ENCODE data around the gene IFT27. TPM values are rescaled to one million over a fixed set of nuclear protein-coding genes. Genes with fewer than 3 reads are reported as not detected.
"Not testable (repeated sequence)": the region's sequence is repeated elsewhere in the genome, so short reads cannot be mapped to it uniquely, and the experiment has no call there.

IFT27 gene
- total RNA-seq, 1 experiment from 2014 or later: 18.9 TPM

DNA sequence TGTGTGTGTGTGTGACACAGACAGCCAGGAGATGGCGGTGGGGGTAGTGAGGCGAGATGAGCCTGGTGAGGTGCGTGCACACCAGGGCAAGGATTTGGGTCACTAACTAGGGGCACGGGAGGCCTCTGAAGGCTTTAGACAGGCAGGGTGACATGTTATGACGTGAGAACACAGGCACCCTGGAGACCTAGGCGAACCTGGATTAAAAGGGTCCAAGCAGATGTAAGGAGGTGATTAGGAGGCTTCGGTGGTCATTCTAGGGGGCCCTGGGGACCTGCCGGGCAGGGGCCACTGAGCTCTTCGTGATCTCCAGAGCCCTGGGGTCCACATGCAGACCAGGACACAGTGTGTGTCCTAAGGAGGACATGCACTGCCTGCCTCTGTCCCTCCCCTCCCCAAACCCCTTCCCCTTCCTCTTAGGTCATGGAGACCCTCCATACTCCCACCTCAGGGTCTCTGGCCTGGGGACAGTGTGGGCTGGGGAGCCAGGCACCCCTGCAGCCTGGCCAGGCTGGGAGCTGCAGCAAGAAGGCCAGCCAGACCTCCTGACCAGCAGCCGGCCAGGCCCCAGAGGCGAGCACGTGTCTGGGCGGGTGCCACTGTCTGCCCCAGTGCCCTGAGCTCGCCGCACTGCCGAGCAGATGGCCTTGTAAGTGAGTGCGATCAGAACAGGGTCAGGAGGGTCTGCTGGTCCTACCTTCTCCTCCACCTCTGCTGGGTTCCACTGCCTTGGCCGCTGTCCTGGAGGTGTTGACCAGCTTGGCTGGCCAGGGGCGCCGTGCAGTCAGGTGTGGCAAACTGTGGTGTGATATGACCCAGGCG is 32.1 kb downstream of the IFT27 start:
- no peak for DNase-seq (ENCODE audit: low read depth)

DNA sequence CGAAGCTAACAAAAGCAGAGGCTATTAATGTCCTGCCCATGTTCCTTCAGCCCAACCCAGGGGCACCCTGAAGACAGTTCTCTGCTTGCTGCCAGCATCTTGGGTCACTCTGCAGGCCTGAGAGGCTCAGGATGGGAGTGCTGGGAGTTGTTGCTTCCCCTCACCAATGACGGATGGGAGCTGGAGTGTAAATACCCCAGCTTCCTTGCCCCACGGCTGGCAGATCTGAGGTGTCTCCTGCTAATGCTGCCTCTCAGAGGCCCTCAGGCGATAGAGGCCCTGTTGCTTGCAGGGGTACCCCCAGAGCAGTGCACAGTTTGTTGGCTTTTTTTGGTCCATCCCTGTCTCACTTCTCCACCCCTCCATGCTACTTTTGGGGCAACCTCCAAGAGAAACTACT is 32.9 kb downstream of the IFT27 start:
- no peak for DNase-seq (ENCODE audit: low read depth)

DNA sequence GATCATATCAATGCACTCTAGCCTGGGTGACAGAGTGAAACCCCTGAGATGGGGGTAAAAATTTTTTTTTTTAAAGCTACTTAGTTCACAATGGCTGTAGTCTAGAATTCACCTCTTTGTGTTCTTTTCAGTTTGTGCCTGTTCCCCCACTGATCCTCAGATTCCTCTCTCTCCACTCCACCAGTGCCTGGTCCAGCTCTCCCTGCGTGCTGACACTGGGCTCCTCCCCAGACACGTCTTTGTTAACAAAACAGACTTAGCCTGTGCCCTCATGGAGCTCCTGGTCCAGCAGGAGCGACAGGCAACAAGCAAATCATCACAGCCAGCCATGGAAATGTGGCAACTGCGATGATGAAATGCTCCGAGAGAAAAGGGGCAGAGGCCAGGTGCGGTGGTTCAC is 34.0 kb downstream of the IFT27 start:
- no peak for DNase-seq (ENCODE audit: low read depth)

DNA sequence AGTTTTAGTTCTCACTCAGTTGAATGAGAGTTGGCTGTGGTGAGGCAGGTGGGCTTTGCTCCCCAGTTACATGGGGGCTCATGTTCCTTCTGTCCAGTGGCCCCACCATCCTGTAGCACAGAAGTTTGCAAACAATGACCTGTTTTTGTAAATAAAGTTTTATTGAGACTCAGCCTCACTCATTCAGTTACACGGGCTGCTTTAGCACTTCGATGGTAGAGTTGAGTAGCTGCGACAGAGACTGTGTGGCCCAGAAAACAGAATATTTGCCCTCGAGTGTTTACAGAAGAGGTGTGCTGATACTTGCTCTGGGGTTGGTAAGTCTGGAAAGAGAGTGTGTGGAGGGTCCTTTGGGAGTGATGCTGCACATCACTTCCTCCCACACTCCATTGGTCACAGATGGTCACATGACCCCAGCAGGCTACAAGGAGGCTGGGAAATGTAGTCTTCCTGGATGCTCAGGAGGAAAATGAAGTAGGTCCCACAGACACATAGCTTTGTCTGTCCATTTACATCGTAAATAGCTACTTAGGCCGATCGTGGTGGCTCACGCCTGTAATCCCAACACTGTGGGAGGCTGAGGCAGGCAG is 34.6 kb downstream of the IFT27 start:
- DNase-seq (ENCODE audit: low read depth): peak; percentile 54

DNA sequence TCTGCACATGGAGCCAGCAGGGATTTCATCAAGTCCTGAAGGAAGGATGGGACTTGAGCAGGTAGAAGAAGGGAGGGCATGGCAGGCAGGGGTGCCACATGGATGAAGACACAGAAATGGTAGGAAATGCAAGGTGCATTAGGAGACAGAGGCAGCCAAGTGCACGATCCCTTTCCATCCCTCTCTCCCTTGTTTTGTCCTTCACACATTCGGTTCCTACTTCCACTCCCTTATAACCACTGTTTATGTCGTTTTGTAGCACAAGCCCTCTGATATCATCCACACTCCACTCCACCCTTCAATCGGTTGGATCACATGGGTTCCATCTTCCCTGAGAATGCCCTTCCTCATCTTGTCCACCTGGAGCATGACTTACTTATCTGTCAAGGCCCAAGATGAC is 35.2 kb downstream of the IFT27 start:
- DNase-seq (ENCODE audit: low read depth): no peak

DNA sequence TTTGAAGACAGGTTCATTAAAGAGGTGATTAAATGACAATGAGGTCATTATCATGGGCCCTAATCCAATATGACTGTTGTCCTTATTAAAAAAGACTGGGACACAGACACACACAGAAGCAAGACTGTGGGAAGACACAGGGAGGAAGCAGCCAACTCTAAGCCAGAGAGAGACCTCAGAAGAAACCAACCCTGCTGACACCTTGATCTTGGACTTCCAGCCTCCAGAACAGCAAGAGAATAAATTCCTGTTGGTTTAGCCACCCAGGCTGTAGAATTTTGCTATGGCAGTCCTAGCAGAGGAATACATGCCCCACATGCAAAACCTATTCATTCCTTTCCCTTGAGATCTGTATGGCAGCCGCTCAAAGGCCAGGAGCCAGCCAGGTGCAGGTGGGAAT is 36.7 kb downstream of the IFT27 start:
- no peak for DNase-seq (ENCODE audit: low read depth)

DNA sequence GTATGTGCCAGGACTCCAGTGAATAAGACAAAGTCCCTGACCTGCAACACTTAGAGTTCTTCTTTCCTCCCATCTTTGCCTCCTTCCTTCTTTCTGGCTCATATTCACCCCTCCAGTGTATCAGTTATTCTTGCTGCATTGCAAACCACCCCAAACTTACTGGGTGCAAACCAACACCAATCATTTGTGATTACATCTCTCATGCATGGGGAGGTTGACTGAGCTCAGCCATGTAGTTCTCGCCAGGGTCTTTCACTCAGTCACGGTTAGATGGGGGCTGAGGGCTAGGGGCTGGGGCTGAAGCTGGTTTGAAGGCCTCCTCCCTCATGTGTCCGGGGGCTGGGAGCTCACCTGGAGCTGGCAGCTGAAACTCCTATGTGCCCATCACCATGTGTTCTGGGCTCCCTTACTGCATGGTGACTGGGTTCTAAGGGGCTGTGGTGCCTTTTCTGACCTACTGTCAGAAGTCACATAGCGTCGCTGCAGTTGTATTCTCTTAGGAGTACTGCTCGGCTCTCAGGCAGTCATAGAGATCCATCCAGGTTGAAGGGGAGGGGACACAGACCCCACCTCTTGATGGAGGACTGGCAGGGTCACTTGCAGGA is 37.4 kb downstream of the IFT27 start:
- DNase-seq (ENCODE audit: low read depth): no peak

DNA sequence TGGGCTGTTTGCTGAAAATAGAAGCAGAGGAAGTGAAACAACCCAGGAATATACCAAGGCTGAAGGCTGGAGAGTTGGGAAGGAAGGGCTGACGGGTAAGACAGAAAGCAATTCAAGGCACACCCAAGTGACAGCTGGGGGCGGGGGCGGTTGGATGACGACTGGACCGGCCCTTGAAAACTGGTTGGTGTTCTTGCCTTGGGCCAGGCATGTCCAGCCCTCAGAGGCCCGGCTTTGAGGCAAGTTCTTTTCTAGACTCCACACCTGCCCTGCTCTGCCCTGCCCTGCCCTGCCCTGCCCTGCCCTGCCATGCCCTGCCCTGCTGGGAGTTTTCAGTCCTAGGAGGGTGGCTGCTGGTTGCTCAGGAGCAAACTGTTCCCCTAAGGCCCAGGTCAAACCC is 38.1 kb downstream of the IFT27 start:
- no peak for DNase-seq (ENCODE audit: low read depth)

DNA sequence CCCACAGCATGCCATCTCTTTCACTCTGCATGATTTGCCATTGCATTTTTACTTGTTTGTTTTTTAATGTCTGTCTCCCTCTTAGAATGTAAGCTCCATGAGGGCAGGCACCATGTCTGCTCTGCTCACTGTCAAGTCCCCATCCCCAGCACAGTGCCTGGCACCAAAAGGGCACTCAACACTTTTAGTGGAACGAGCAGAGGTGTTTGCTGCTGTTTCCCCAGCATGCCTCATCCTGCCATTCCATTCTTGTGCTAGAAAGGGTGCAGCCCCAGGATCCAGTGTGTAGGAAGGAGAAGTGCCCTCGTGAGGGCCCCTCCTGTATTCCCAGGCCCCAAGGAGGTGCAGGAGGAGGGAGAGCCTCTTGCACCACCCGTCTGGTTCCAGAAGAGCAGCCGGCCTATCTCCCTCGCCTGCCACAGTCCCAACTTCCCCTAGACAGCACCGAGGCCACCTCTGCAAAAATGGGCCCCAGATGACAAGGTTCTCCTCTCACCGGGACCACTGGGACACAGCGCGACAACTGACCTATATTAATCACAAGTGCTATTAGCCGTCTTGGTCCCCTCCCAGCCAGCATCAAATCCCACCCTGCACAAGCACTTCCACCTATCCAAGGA is 39.1 kb downstream of the IFT27 start:
- no peak for DNase-seq (ENCODE audit: low read depth)

DNA sequence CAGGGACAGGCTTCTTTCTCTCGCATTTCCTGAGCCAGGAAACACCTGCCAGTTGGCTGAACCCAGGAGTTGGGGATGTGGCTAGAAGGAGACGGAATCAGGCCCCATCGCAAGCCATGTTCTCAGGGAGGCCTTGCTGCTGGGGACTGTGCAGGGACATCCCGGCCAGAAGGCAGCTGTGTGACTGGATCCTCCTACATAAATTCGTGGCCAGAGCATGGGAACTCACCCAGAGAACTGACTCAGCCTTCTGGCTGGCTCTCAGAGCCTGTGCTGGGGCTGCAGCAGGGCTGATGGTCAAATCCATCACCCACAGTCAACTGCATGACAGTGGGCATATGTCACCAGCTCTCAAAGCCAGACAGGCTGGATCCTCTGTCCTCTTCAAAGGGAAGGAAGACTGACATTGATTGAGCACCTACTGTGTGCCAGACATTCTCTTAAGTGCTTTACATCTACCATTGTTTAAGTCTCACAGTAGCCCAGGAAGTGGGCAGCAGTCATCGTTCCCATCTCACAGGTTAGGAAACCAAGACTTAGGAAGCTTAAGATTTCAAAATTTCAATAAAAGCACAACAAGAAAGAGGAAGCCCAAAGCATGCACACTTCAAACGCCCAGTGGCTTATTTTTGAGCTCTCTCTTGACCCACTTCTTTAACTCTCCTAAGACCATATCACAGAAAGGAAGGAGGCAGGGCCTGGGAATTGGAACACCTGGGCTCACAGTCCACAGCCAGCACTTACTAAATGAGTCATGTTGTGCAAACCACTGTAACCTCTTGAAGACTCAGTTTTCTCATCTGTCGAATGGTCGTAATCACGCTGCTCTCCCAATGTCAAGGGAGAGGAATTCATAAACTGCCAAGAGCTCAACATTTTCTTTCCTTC is 41.5 kb downstream of the IFT27 start:
- peak; percentile 49 for DNase-seq (ENCODE audit: low read depth)

DNA sequence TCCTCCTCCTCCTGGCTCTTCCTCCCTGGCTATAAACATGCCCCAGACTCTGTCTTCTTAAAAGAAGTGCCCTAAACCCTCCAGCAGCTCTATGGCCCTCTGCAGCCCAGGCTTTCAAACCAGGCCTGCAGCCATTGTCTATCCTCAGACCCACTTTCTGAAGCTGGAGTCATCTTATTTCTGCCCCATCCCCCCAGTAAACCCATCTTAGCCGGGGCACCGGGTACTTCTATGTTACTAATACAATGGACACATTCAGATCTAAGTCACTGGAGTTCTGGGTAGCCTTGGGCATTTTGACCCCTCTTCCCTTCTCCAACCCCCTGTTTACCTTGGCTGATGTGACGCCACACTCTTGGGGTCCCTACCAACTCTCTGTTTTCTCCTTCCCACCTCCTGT is 42.6 kb downstream of the IFT27 start:
- no peak for DNase-seq (ENCODE audit: low read depth)

DNA sequence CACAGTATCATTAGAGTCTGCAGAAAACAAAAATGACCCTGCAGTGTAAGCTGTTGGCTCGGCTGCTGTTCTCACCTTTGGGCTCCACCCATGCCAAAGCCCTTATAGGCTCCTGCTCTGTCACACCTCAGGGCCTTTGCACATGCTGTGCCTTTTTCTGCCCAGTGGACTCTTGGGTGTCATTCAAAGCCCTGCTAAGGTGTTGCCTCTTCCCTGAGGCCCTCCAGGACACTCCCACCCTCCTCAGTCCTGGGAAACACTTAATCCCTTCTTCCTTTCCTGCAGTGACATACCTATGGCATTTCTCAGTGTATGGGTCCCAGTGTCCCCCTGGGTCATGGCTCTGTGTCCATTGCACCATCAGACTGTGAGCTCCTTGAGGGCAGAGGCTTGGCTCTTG is 43.3 kb downstream of the IFT27 start:
- no peak for DNase-seq (ENCODE audit: low read depth)

DNA sequence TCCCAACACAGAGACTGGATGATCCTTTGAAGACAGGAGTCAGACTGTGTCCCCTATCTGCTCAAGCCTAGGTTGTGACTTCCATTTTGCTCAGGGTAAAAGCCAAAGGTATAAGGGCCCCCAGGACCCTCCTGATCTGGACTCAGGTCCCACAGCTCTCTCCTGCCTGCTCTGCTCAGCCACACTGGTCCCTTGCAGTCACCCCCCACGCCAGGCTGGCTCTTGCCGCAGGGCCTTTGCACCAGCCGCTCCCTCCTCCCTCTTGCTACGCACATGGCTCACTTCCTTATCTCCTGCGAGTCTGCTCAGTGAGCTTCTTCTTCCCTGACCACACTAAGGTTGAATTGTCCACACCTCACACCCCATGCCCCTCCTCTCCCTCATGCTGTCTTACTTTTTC is 44.0 kb downstream of the IFT27 start:
- DNase-seq (ENCODE audit: low read depth): no peak

DNA sequence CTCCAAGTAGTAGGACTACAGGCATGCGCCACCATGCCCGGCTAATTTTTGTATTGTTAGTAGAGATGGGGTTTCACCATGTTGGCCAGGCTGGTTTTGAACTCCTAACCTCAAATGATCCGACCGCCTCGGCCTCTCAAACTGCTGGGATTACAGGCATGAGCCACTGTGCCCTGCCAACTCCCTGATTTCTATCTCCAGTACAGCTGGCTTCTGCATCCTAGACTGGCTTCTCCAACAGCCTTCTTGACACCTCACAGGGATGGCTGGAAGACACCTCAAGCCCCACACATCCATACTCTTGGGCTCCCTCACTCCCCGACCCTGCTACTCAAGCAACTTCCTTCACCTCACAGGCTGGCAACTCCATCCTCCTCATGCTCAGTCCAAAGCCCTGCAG is 44.6 kb downstream of the IFT27 start:
- not testable (repeated sequence) for DNase-seq (ENCODE audit: low read depth)

DNA sequence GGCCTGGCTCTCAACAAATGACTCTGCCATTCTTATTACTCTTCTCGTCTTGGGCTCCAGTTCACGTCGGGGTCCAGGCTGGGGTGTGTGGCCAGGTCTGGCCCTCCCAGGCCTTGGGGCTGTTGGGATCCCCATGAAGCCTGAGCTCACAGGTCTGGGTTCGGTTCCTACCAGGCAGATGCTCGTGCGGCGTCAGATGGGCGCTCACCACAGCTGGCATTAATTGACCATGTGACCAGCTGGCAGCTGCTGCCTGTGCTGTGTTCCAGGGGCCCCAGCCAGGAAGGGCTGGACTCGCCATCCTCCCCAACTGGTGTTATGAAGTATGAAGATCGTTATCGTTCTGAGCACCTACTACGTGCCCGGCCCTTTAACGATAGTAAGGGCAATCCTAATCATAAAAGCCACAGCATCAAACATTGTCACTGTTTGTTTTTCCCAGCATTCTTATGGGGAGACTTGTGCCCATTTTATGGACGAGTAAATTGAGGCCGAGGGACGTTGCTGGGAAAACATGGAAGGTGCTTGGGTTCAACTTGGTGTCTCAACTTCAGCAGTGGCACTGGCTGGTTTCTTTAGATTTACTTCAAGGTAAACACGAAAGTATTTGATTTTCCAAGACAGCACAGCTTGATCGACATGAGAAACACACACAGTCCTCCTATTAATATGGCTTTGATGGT is 45.6 kb downstream of the IFT27 start:
- no peak for DNase-seq (ENCODE audit: low read depth)

DNA sequence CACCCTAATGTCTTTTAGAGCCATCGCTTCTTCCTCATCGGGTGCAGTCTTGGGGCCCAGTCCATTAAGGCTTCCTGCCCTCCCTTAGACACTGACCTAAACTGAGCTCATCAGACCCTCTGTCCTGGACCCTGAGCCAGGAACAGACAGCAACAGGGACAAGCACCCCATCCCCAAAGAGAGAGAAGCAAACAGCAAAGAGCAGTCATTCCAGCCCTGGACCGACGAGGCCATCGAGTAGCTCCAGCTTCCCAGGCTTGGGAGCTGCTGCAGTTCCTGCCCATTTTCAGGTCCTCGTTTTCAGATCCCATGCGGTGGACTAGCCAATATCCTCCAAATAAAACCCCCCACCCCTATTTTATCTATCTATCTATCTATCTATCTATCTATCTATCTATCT is 46.6 kb downstream of the IFT27 start:
- DNase-seq (ENCODE audit: low read depth): no peak

DNA sequence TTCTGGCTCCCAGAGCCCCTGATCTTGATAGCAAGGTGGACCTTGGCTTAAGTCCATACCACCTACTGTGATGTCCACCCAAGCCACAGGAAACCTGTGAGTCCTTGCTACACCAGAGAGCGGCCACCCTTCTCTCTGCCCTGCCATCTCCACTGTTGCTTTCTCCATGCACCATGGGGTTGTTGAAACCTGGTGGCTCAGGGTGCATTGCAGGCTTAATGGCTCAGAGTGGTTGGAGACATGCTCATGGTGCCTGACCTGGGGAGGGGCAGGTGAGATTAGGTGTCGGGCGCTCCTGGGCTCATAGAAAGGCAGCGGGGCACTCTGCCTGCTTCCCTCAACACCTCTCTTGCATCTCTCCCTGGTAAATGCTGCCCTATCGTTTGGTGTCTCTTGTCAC is 47.4 kb downstream of the IFT27 start:
- no peak for DNase-seq (ENCODE audit: low read depth)

DNA sequence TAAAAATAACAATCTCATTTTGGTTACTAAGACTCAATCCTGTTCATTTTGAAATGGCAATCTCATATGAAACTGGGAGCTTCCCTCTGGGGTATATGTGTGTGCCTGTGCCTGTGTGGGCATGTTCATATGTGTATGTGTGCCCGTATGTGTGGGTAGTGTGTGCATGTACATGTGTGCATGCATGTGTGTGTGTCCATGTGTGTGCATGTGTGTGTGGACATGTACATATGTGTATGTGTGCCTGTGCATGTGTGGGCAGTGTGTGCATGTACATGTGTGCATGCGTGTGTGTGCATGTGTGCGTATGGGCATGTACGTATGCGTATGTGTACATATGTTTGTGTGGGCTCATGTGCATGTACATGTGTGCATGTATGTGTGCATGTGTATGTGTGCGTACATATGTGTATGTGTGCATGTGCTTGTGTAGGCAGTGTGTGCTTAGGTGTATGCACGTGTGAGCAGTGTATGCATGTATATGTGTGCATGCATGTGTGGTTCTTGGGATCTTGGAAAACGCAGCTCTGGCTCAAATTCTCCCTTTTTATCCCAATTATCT is 47.9 kb downstream of the IFT27 start:
- no peak for DNase-seq (ENCODE audit: low read depth)

DNA sequence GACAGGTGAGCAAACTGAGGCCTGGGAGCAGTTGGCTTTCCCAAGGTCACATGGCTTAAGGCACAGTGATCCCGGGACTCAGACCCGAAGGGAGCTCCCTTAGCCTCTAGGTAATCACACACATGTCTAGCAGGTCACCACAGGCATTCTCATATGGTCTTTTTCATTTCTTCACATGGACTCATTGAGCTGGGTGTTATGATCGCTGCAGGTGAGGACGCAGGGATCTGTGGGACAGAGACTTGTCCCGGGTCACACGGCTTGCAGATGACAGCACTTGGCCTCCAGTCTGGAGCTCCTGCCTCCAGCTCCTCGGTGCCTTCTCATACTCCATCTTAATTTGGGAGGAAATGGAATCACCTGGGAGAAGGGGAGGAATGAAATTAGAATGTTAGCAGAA is 48.8 kb downstream of the IFT27 start:
- DNase-seq (ENCODE audit: low read depth): no peak

DNA sequence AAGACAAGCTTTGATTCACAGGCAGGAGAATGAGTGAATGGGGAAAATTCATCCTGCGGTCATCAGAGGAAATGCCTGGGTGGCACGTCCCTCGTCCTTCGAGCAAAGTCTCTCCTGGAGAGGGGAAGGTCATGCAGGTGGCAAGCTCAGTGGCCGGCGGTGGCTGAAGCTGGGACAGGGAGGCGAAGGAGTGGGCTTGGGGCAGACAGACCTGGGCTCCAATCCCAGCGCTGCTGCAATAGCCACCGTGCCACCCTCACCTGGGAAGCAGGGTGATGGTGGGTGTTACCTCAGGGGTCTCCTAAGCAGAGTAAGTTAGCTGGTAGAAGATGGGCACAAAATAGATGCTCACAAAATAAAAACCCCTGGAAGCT is 49.9 kb downstream of the IFT27 start:
- DNase-seq (ENCODE audit: low read depth): peak; percentile 39

Measured in Daoy (cell line).